ENCODE data around the gene TRMT11.
A peak's percentile ranks its signal among the peaks of the same experiment; 100 is the strongest.
"Not testable (repeated sequence)": the region's sequence is repeated elsewhere in the genome, so short reads cannot be mapped to it uniquely, and the experiment has no call there.

The TRMT11 gene

GRCh38 chr6:125994670-125995488, 8.5 kb downstream of the TRMT11 start:
- DNase-seq (ENCODE audit: low spot score) = no peak

- peak; percentile 86 for DNase-seq (ENCODE audit: low spot score)
Observed at GRCh38 chr6:125995972-125996580, 9.7 kb downstream of the TRMT11 start.

- DNase-seq (ENCODE audit: low spot score) = no peak
Observed at GRCh38 chr6:126002755-126003679, 16.7 kb downstream of the TRMT11 start.

GRCh38 chr6:126007800-126008199, 21.5 kb downstream of the TRMT11 start:
- DNase-seq (ENCODE audit: low spot score) = no peak

GRCh38 chr6:126010040-126010439, 23.7 kb downstream of the TRMT11 start:
- no peak for DNase-seq (ENCODE audit: low spot score)

GRCh38 chr6:126015863-126016262, 29.5 kb downstream of the TRMT11 start:
- DNase-seq (ENCODE audit: low spot score) = no peak

- DNase-seq (ENCODE audit: low spot score) = no peak
Observed at GRCh38 chr6:126016591-126016990, 30.3 kb downstream of the TRMT11 start.

GRCh38 chr6:126017668-126018067, 31.3 kb downstream of the TRMT11 start:
- DNase-seq (ENCODE audit: low spot score) = no peak

- DNase-seq (ENCODE audit: low spot score) = no peak
Observed at GRCh38 chr6:126020305-126021050, 34.1 kb downstream of the TRMT11 start.

- DNase-seq (ENCODE audit: low spot score) = not testable (repeated sequence)
Observed at GRCh38 chr6:126023474-126023873, 37.1 kb downstream of the TRMT11 start.

GRCh38 chr6:126026001-126026400, 39.7 kb downstream of the TRMT11 start:
- DNase-seq (ENCODE audit: low spot score) = no peak

- no peak for DNase-seq (ENCODE audit: low spot score)
Observed at GRCh38 chr6:126027601-126028000, 41.3 kb downstream of the TRMT11 start.

GRCh38 chr6:126030045-126030444, 43.7 kb downstream of the TRMT11 start:
- no peak for DNase-seq (ENCODE audit: low spot score)

- DNase-seq (ENCODE audit: low spot score) = peak; percentile 17
Observed at GRCh38 chr6:126033696-126034095, 47.4 kb downstream of the TRMT11 start.

- no peak for DNase-seq (ENCODE audit: low spot score)
Observed at GRCh38 chr6:126034656-126035055, 48.3 kb downstream of the TRMT11 start.

- DNase-seq (ENCODE audit: low spot score) = no peak
Observed at GRCh38 chr6:126035764-126036163, 49.4 kb downstream of the TRMT11 start.

- DNase-seq (ENCODE audit: low spot score) = no peak
Observed at GRCh38 chr6:126038234-126038633, 51.9 kb downstream of the TRMT11 start.

- no peak for DNase-seq (ENCODE audit: low spot score)
Observed at GRCh38 chr6:126039284-126039683, 52.9 kb downstream of the TRMT11 start.

GRCh38 chr6:126040394-126040793, 54.1 kb downstream of the TRMT11 start:
- DNase-seq (ENCODE audit: low spot score) = no peak

GRCh38 chr6:126040826-126041225, 54.5 kb downstream of the TRMT11 start:
- no peak for DNase-seq (ENCODE audit: low spot score)

- no peak for DNase-seq (ENCODE audit: low spot score)
Observed at GRCh38 chr6:126041516-126041915, 55.2 kb downstream of the TRMT11 start.

- DNase-seq (ENCODE audit: low spot score) = no peak
Observed at GRCh38 chr6:126042001-126042419, 55.7 kb downstream of the TRMT11 start.
